Prostate gland (tissue), 2 donors: ENCODE results near the gene HLX.

ENCODE experiments used
- CTCF ChIP-seq, 4 experiments: fragments of 200-600 bp in 2 of 4; fragments of 450-650 bp in 2 of 4; sonication (generic) in 2 of 4; IDR thresholded peaks; 1 replicate in 3 of 4; 2 replicates in 1 of 4; pipeline ENCODE4 v1.5.1; 2016 to 2019; ENCODE audit warnings: antibody characterized with exemption in 4 of 4, mild to moderate bottlenecking in 2 of 4, moderate library complexity in 2 of 4
- POLR2A ChIP-seq: fragments of 450-650 bp; IDR thresholded peaks from one replicate; pipeline ENCODE4 v1.6.1; 2016; ENCODE audit warnings: antibody characterized with exemption, mild to moderate bottlenecking
- POLR2AphosphoS5 ChIP-seq: sonication (generic); formaldehyde crosslinking; IDR thresholded peaks from one replicate; pipeline ENCODE4 v1.6.1; 2017; ENCODE audit warnings: antibody characterized with exemption

- TF ChIP-seq CTCF (IDR thresholded peaks at IDR 0.05) (no peak), POLR2A (no peak), POLR2AphosphoS5 (no peak)
Measured at GRCh38 chr1:220890602-220891001, 11.4 kb downstream of the HLX start.
